Vagina (tissue), 2 donors: ENCODE results near the gene CCL28.

Experiments
- POLR2A ChIP-seq, 2 donors: fragments of 450-650 bp; IDR thresholded peaks; one replicate each; pipeline ENCODE4 v1.6.1; 2017; ENCODE audit warnings: antibody characterized with exemption in 2 of 2, mild to moderate bottlenecking in 2 of 2, moderate library complexity in 2 of 2
- POLR2AphosphoS5 ChIP-seq, 2 donors: sonication (generic); formaldehyde crosslinking; IDR thresholded peaks; one replicate each; pipeline ENCODE4 v1.9.0; 2017; ENCODE audit warnings: antibody characterized with exemption in 2 of 2, mild to moderate bottlenecking in 2 of 2, low read depth in 1 of 2; ENCODE audit not compliant: insufficient read depth in 1 of 2

DNA sequence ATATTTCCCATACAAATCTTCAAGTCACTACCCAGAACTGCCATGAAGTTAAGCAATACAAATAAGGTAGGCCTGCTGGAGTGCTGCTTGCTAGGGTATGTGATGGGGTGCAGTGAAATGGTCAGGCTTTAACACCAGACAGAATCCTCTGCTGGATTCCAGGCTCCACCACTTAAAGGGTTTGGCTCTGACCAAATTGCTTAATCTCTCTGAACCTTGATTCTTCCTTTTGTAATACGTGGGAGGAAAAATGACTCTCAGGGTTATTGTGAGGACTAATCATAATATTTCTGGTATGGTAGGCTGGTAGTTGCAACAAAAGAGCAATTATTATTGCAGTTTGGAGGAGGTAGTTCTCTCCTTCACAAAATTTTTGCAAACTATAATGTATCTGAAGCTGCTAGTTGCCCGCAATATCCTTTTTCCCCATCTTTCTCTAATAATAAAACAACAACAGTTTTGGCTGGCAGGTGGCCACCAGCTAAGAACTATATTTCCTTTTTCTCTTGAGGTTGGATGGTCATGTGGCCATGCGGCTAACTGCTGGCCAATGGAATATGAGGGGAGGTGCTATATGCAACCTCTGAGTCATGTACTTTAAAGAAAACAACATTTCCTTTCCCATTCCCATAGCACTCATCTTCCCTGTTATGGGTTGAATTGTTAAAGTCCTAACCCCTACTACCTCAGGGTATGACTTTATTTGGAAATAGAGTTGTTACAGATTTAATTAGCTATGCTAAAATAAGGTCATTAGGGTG, 44.1 kb downstream of the CCL28 start:
- TF ChIP-seq POLR2A (IDR thresholded peaks at IDR 0.05) (no peak), POLR2AphosphoS5 (IDR thresholded peaks at IDR 0.05; ENCODE audit: insufficient read depth in 1 of 2, low read depth in 1 of 2) (no peak)
